Middle frontal gyrus (tissue), 1 donor: ENCODE data around the gene FUNDC1.

Experiments used
- DNase-seq: peaks from one replicate; pipeline ENCODE4 v3.0.0-alpha.2; 2015; ENCODE audit warnings: low spot score; ENCODE audit errors: extremely low spot score

Gene FUNDC1

DNA sequence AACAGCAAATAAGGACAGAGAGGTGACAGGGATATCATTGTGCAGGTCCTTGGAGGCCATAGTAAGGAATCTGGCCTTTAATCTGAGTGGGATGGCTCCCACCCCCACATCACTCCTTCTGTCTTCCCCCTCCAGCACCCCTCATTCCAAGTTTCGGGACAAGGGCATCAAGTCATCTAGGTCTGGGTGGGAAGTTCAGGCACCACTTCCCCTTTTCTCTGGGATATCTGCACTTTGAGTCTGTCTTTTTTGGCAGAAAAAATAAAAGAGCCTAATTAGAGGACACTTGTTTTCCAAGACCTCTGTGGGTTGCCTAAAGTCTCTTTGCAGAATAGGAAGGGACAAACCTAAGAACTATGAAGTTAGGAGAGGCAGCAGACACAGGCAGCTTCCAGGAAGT is 60.1 kb downstream of the FUNDC1 start:
- no peak for DNase-seq

DNA sequence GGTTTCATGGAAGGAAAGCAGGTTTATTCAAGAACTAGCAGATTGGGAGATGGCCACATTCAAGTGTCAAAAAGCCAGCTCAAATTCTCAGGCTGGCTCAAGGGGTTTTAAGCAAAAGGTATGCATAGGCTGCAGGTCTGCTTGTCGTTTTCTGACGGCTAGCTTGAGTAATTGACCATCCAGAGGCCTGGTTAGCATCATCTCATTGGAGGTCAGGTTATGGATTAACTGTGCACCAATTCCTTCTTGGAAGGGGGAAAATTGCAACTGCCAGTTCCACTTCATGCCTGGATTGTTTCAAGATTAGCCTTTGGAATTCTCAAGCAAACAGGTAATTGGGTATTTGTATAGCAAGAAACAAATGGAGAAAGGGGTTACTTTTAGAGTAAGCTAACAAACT is 62.1 kb downstream of the FUNDC1 start:
- no peak for DNase-seq

DNA sequence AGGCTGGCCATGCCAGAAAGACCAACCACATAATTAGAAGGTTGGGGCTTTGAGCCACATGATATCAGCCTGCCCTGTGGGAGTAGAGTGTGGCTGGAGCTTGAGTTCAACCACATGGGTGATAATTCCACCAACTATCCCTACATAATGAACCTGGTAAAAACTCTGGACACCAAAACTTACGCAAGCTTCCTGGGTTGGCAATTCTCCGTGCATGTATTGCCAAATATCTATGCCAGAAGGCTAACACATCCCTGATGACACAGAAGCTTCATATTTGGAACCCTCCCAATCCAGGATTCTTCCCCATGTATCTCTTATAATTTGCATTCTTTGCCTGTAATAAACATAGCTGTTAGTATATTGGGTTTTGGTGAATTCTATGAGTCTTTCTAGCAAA is 68.2 kb downstream of the FUNDC1 start:
- DNase-seq, result no peak
